Spleen (tissue), 7 donors: ENCODE data around the gene HIVEP3.
"Not testable (repeated sequence)": the region's sequence is repeated elsewhere in the genome, so short reads cannot be mapped to it uniquely, and the experiment has no call there.

Experiments
- POLR2A ChIP-seq, 3 donors: fragments of 450-650 bp; IDR thresholded peaks; one replicate each; pipeline ENCODE4 v1.5.1; 2017; ENCODE audit warnings: antibody characterized with exemption in 3 of 3, mild to moderate bottlenecking in 1 of 3
- POLR2AphosphoS5 ChIP-seq, 3 donors: sonication (generic); formaldehyde crosslinking; IDR thresholded peaks; one replicate each; pipeline ENCODE4 v1.5.1; 2017; ENCODE audit warnings: antibody characterized with exemption in 3 of 3
- TF ChIP-seq, protein P1 (sequence below), 11 experiments: fragments of 200-600 bp in 7 of 11; fragments of 450-650 bp in 4 of 11; sonication (generic) in 4 of 11; IDR thresholded peaks in 8 of 11; conservative IDR thresholded peaks in 3 of 11; 1 replicate in 7 of 11; 2 replicates in 4 of 11; pipeline versions ENCODE4 v1.4.0 to v1.8.0; 2016 to 2021; ENCODE audit warnings: antibody characterized with exemption in 11 of 11, inconsistent platforms in 4 of 11, mild to moderate bottlenecking in 1 of 11
- donor health status: DM: no; HTN: no; CAD: no; lungs with moderate emphysema.
- donor health status: DM: no; HTN: no; CAD: no.
- donor health status: DM: no; HTN: no; CAD: no.

DNA sequence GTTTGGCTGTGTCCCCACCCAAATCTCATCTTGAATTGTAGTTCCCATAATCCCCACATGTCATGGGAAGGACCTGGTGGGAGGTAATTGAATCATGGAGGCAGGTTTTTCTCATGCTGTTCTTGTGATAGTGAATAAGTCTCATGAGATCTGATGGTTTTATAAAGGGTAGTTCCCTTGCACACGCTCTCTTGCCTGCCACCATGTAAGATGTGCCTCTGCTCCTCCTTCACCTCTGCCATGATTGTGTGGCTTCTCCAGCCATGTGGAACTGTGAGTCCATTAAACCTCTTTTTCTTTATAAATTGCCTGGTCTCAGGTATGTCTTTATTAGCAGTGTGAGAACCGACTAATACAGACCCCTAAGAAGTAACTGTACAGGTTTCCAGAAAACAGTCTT, 2.5 kb upstream of the HIVEP3 start:
- TF ChIP-seq POLR2A, POLR2AphosphoS5 (IDR thresholded peaks at IDR 0.05): not testable (repeated sequence)
- TF ChIP-seq, protein P1, sequence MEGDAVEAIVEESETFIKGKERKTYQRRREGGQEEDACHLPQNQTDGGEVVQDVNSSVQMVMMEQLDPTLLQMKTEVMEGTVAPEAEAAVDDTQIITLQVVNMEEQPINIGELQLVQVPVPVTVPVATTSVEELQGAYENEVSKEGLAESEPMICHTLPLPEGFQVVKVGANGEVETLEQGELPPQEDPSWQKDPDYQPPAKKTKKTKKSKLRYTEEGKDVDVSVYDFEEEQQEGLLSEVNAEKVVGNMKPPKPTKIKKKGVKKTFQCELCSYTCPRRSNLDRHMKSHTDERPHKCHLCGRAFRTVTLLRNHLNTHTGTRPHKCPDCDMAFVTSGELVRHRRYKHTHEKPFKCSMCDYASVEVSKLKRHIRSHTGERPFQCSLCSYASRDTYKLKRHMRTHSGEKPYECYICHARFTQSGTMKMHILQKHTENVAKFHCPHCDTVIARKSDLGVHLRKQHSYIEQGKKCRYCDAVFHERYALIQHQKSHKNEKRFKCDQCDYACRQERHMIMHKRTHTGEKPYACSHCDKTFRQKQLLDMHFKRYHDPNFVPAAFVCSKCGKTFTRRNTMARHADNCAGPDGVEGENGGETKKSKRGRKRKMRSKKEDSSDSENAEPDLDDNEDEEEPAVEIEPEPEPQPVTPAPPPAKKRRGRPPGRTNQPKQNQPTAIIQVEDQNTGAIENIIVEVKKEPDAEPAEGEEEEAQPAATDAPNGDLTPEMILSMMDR (IDR thresholded peaks at IDR 0.05 in 8 of 11, conservative IDR thresholded peaks at IDR 0.05 in 3 of 11) = not testable (repeated sequence)
